ENCODE results near the gene FAM83B.

GRCh38 chr6:54810147-54810546, 36.4 kb upstream of the FAM83B start:
- TF ChIP-seq DPF2 (CRISPR knock-in tag; IDR thresholded peaks at IDR 0.05; ENCODE audit: borderline replicate concordance, low read depth) (no peak), POLR2A (IDR thresholded peaks at IDR 0.05; ENCODE audit: insufficient read depth in 1 of 2, low read depth in 2 of 2, low read length in 2 of 2) (no peak), ZNF24 (IDR thresholded peaks at IDR 0.05) (no peak), ERF (CRISPR knock-in tag; IDR thresholded peaks at IDR 0.05) (no peak), EZH2 (conservative IDR thresholded peaks at IDR 0.05; ENCODE audit: low read depth, low read length) (no peak), CC2D1A (CRISPR knock-in tag; IDR thresholded peaks at IDR 0.05) (no peak), PRPF4 (IDR thresholded peaks at IDR 0.05; ENCODE audit: low read depth, low read length, poor library complexity, severe bottlenecking) (no peak), KDM6A (CRISPR knock-in tag; IDR thresholded peaks at IDR 0.05; ENCODE audit: low read depth) (no peak), ARID5B (CRISPR knock-in tag; IDR thresholded peaks at IDR 0.05) (no peak), POLR2AphosphoS5 (IDR thresholded peaks at IDR 0.05; ENCODE audit: low read depth, low read length) (no peak), ATM (IDR thresholded peaks at IDR 0.05; ENCODE audit: borderline replicate concordance) (no peak), SAFB2 (CRISPR knock-in tag; IDR thresholded peaks at IDR 0.05; ENCODE audit: borderline replicate concordance, low read depth) (no peak), ETV5 (CRISPR knock-in tag; IDR thresholded peaks at IDR 0.05; ENCODE audit: borderline replicate concordance) (no peak)

All from HepG2 (cell line).